T-cell (primary cell): Measurements from ENCODE around the gene LGMN. TPM values are rescaled to one million over a fixed set of nuclear protein-coding genes. Genes with fewer than 3 reads are reported as not detected.

Experiments used
- ATAC-seq, 4 experiments: fragments of 200-7000 bp in 3 of 4; fragments of 150-1000 bp in 1 of 4; cut with Tn5 transposase; replicated peaks in 1 of 4; 1 replicate in 3 of 4; 2 replicates in 1 of 4; pipeline ENCODE4 v1.10.0; 2021; ENCODE audit warnings: moderate library complexity in 3 of 4, mild to moderate bottlenecking in 2 of 4, moderate number of reproducible peaks in 1 of 4
- CTCF ChIA-PET, 2 donors: fragments of 300-600 bp; sonication (Branson Sonifier 250); formaldehyde crosslinking; loops; one replicate each; lab custom pipeline; 2022; ENCODE audit warnings: antibody characterized with exemption in 2 of 2; lab: Charles Lee
- POLR2A ChIA-PET, 2 donors: fragments of 300-600 bp; sonication (Branson Sonifier 250); formaldehyde crosslinking; loops; one replicate each; lab custom pipeline; 2022; ENCODE audit warnings: antibody characterized with exemption in 2 of 2; lab: Charles Lee
- DNase-seq, 35 experiments: peaks; one replicate each; pipeline versions ENCODE4 v3.0.0 to v3.0.0-alpha.2; 2013 to 2023
- H3K27ac ChIP-seq: one replicate; pipeline ENCODE4 v1.5.1; 2013; ENCODE audit warnings: low read length
- H3K27me3 ChIP-seq, 2 experiments: replicated peaks in 1 of 2; 1 replicate in 1 of 2; 2 replicates in 1 of 2; pipeline versions ENCODE4 v1.6.1 to v1.7.0; 2013; ENCODE audit warnings: low read length in 1 of 2, mixed read lengths in 1 of 2; ENCODE audit not compliant: control insufficient read depth in 2 of 2, insufficient read depth in 2 of 2; ENCODE audit errors: extremely low read depth in 1 of 2
- H3K36me3 ChIP-seq, 2 donors: 1 replicate in 1 of 2; 2 replicates in 1 of 2; pipeline versions ENCODE4 v1.6.1 to v1.7.0; 2013; ENCODE audit warnings: low read length in 1 of 2; ENCODE audit not compliant: control insufficient read depth in 2 of 2, insufficient read depth in 1 of 2; ENCODE audit errors: extremely low read depth in 1 of 2
- H3K4me1 ChIP-seq, 2 experiments: 1 replicate in 1 of 2; 2 replicates in 1 of 2; pipeline versions ENCODE4 v1.6.1 to v1.7.0; 2013; ENCODE audit warnings: low read length in 2 of 2, mixed read lengths in 1 of 2; ENCODE audit not compliant: insufficient read depth in 2 of 2, control insufficient read depth in 1 of 2; ENCODE audit errors: extremely low read depth in 1 of 2
- H3K4me3 ChIP-seq, 2 donors: 1 replicate in 1 of 2; 2 replicates in 1 of 2; pipeline versions ENCODE4 v1.5.1 to v1.7.0; 2013; ENCODE audit warnings: mild to moderate bottlenecking in 2 of 2, low read length in 1 of 2, moderate library complexity in 1 of 2; ENCODE audit not compliant: control insufficient read depth in 1 of 2; ENCODE audit errors: extremely low read depth in 1 of 2
- H3K9me3 ChIP-seq: 2 replicates; pipeline ENCODE4 v1.7.0; 2013
- H3K27ac Mint-ChIP-seq, 2 donors: one replicate each; pipeline ENCODE4 v1.8.0; 2020 to 2021; ENCODE audit warnings: mild to moderate bottlenecking in 2 of 2, mixed read lengths in 2 of 2
- H3K27me3 Mint-ChIP-seq, 2 donors: one replicate each; pipeline ENCODE4 v1.8.0; 2021 to 2022; ENCODE audit warnings: mixed read lengths in 2 of 2
- H3K36me3 Mint-ChIP-seq: one replicate; pipeline ENCODE4 v1.8.0; 2021; ENCODE audit warnings: mixed read lengths
- H3K4me1 Mint-ChIP-seq, 3 donors: one replicate each; pipeline ENCODE4 v1.8.0; 2020 to 2022; ENCODE audit warnings: mixed read lengths in 3 of 3, mild to moderate bottlenecking in 1 of 3
- H3K4me3 Mint-ChIP-seq, 3 donors: one replicate each; pipeline ENCODE4 v1.8.0; 2020 to 2022; ENCODE audit warnings: mild to moderate bottlenecking in 3 of 3, mixed read lengths in 3 of 3, moderate library complexity in 3 of 3
- H3K9me3 Mint-ChIP-seq, 3 donors: one replicate each; pipeline ENCODE4 v1.8.0; 2020 to 2022; ENCODE audit warnings: mixed read lengths in 3 of 3
- WGBS: methylation state at CpG from one replicate; pipeline ENCODE4 v1.1.5; 2013; ENCODE audit warnings: missing lambda C conversion rate; ENCODE audit not compliant: insufficient coverage; 5-methylcytosine and 5-hydroxymethylcytosine counted together
- total RNA-seq, 35 experiments: library from RNA in 6 of 35; stranded (reverse) in 6 of 35; fragments of 120-200 nt in 1 of 35; gene quantifications; one replicate each; pipeline versions ENCODE4 v1.2.1 to v1.2.4 and lab custom pipeline; 2013 to 2026

Gene LGMN
- total RNA-seq, 5 donors from 2014 or later (not counting 1 experiment from before 2014, with no cell fraction given): 6.1 to 11.1 (median 8.8) TPM

DNA sequence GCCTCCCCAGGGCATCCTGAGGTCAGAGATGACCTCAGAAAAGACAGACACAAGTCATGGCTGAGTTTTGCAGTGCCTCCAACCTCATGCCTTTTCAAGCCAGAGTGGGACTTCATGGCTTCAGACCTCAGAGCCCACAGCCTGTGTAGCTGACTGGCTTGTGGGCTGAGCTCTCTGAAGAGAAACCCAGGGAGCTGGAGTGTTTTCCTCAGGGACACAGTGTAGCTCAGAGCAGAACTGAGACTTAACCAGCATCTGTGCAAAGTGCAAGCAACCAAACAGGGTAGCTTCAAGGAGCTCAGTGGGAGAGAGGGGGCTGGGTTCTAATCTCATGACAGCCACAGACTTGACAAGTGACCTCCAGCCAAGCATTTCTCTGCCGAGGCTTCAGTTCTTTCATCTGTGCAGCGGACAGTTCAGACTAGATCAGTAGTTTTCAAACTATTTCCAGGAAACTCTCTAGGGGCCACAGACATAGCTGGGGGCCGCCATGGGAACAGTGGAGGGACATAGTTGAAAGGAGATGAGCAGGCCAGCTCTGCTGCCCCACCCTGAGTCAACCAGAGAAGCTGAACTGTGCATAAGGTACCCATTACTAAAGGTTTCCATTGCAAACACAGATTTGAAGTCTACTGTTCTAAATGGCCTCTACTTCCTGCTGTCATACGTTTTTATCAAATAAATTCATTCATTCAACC, 80.0 kb downstream of the LGMN start:
- Mint-ChIP-seq H3K36me3 (peaks cover 41% of the 10 kb centered on the region), H3K27ac (peak overlapping the region; percentile 77 to 83), H3K4me3 (no peak overlapping the region), H3K4me1 (peaks cover 69 to 88% (median 87%) of the 10 kb centered on the region in 3 donors), H3K27me3 (no peaks in the 10 kb centered on the region), H3K9me3 (no peaks in the 10 kb centered on the region)
- Histone ChIP-seq H3K27me3 (no peaks in the 10 kb centered on the region), H3K9me3 (no peaks in the 10 kb centered on the region), H3K4me1 (peaks cover 0 to 38% of the 10 kb centered on the region in 2 experiments), H3K36me3 (peaks cover 4 to 70% of the 10 kb centered on the region in 2 donors), H3K4me3 (no peak overlapping the region), H3K27ac (no peak overlapping the region)
- ATAC-seq: peak in 3 of 4 experiments; percentile 15 to 32 (median 24)
- 30% methylated on average over 3 of the region's 4 CpGs for WGBS
- ChIA-PET POLR2A (no interaction called here), CTCF (interaction anchor here in 1 of 2 donors (1.6 kb wide), 1 partner anchor 12 kb away, joined by 3 read pairs; no protein-coding TSS in a partner anchor)
- no peak for DNase-seq

DNA sequence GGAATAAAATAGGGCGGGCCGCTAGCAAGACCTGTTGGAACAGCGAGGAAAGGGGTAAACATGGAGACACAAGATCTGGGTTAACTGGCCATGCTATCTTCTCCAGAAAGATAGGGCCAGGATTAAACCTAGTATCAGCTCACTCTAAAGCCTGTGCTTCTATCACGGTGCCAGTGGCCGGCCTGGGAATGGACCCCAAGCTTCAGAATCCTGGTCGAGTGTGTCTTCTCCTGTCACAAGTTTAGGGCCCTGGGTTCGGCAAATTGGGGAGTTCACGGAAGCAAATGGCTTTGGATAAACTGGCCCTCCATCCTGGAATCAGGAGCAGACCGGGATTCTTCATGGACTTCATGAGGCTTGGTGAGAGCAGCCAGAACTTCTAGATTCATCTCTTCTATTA, 82.2 kb downstream of the LGMN start:
- Histone ChIP-seq H3K4me1 (peaks cover 0 to 53% of the 10 kb centered on the region in 2 experiments), H3K9me3 (no peaks in the 10 kb centered on the region), H3K36me3 (peaks cover 8 to 76% of the 10 kb centered on the region in 2 donors), H3K4me3 (no peak overlapping the region), H3K27me3 (no peaks in the 10 kb centered on the region), H3K27ac (peak overlapping the region; percentile 37)
- Mint-ChIP-seq H3K27ac (peak overlapping the region; percentile 83 to 89), H3K27me3 (no peaks in the 10 kb centered on the region), H3K4me3 (peak overlapping the region in 2 of 3 donors; percentile 27 to 34), H3K9me3 (no peaks in the 10 kb centered on the region), H3K36me3 (peaks cover 52% of the 10 kb centered on the region), H3K4me1 (peaks cover 82 to 90% (median 89%) of the 10 kb centered on the region in 3 donors)
- CTCF ChIA-PET: no interaction called here
- 92% methylated on average over 8 of the region's 9 CpGs for WGBS
- DNase-seq (no peak), ATAC-seq (no peak)
- POLR2A ChIA-PET: interaction anchor here in 1 of 2 donors (0.6 kb wide), 1 partner anchor 33 kb away, joined by 3 read pairs; no protein-coding TSS in a partner anchor

DNA sequence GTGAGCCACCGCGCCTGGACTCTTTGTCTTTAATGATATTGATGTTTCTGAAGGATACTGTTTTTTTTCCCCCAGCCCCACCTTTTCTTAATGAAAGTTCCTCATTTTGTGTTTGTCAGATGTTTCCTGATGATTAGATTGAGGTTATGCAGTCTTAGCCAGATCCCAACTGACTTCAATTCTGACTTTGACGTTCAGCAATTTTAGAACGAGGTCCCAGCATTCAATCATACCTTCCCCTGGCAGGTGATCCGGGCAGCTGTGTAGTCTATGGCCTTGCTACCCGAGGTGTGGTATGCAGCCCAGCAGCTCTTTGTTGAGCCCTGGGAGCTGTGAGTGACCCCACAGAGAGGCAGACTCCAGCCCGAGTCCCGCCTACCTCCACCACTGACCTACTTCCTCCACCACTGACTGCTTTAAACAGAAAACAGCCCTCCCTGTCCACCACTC, 82.7 kb downstream of the LGMN start:
- Histone ChIP-seq H3K9me3 (no peaks in the 10 kb centered on the region), H3K36me3 (peaks cover 11 to 82% of the 10 kb centered on the region in 2 donors), H3K4me1 (peaks cover 0 to 58% of the 10 kb centered on the region in 2 experiments), H3K27me3 (no peaks in the 10 kb centered on the region), H3K4me3 (no peak overlapping the region), H3K27ac (peak overlapping the region; percentile 37)
- Mint-ChIP-seq H3K9me3 (no peaks in the 10 kb centered on the region), H3K4me3 (peak overlapping the region in 2 of 3 donors; percentile 27 to 34), H3K4me1 (peaks cover 81 to 90% (median 88%) of the 10 kb centered on the region in 3 donors), H3K27ac (peak overlapping the region; percentile 83 to 89), H3K27me3 (no peaks in the 10 kb centered on the region), H3K36me3 (peaks cover 58% of the 10 kb centered on the region)
- no peak for DNase-seq
- ATAC-seq: no peak
- 42% methylated on average over 5 of the region's 8 CpGs for WGBS
- ChIA-PET CTCF (no interaction called here), POLR2A (interaction anchor here in 1 of 2 donors (0.6 kb wide), 1 partner anchor 32 kb away, joined by 3 read pairs; no protein-coding TSS in a partner anchor)

DNA sequence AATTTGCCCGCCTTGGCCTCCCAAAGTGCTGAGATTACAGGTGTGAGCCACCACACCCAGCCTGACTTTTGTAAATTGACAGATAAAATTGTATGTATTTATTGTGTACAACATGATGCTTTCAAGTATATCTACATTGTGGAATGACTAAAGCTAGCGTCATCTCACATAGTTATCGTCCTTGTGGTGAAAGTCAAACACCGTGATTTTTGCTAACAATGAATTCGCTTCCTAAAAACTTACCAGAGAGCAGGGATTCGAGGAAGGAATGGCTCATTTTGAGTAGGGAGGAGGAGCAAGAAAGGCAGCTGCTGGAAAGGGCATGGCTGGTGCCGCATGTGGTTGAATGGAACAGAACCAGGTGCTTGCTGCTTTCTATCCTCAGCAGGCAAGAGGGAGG, 85.4 kb downstream of the LGMN start:
- no peaks in the 10 kb centered on the region for H3K9me3 Mint-ChIP-seq
- H3K27me3 Mint-ChIP-seq: no peaks in the 10 kb centered on the region
- Histone ChIP-seq H3K36me3 (peaks cover 19 to 87% of the 10 kb centered on the region in 2 donors), H3K4me3 (no peak overlapping the region), H3K4me1 (peaks cover 9 to 68% of the 10 kb centered on the region in 2 experiments), H3K27ac (no peak overlapping the region), H3K9me3 (no peaks in the 10 kb centered on the region), H3K27me3 (no peaks in the 10 kb centered on the region)
- peaks cover 73% of the 10 kb centered on the region for H3K36me3 Mint-ChIP-seq
- peaks cover 80 to 90% (median 88%) of the 10 kb centered on the region in 3 donors for H3K4me1 Mint-ChIP-seq
- ATAC-seq (no peak), DNase-seq (no peak)
- CTCF ChIA-PET: interaction anchor here in 1 of 2 donors (0.6 kb wide), 1 partner anchor 525 kb away, joined by 3 read pairs; no protein-coding TSS in a partner anchor
- peak overlapping the region in 1 of 2 donors; percentile 63 for H3K27ac Mint-ChIP-seq
- POLR2A ChIA-PET: interaction anchor here in 1 of 2 donors (0.6 to 0.7 kb wide), 2 partner anchors 13 to 608 kb away, joined by 3 to 8 read pairs; no protein-coding TSS in a partner anchor
- no peak overlapping the region for H3K4me3 Mint-ChIP-seq
- WGBS: 98% methylated on average over 7 of the region's 7 CpGs

DNA sequence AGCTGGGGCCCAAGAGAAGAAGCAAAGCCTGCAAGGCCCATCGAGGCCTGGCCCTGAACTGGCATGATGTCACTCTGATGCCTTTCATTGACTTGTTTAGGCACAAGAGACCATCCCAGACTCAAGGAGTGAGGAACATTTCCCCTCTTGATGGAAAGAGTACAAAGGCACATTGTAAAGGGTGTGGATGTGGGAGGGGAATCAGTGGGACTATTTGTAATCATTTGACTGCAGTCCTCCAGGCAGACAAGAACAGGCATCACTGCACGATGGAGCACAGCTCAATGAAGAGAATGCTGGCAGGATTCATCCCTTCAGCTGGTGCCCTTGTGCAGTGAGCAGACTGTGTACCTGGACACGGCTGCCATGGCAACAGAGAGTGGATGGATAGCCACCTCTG, 87.9 kb downstream of the LGMN start:
- no peak overlapping the region for H3K4me3 Mint-ChIP-seq
- Histone ChIP-seq H3K4me3 (no peak overlapping the region), H3K36me3 (peaks cover 20 to 86% of the 10 kb centered on the region in 2 donors), H3K27ac (no peak overlapping the region), H3K9me3 (no peaks in the 10 kb centered on the region), H3K27me3 (no peaks in the 10 kb centered on the region), H3K4me1 (peaks cover 21 to 75% of the 10 kb centered on the region in 2 experiments)
- WGBS: 91% methylated on average over 3 of the region's 3 CpGs
- H3K4me1 Mint-ChIP-seq: peaks cover 87 to 92% (median 89%) of the 10 kb centered on the region in 3 donors
- CTCF ChIA-PET: no interaction called here
- POLR2A ChIA-PET: no interaction called here
- H3K27me3 Mint-ChIP-seq: no peaks in the 10 kb centered on the region
- no peaks in the 10 kb centered on the region for H3K9me3 Mint-ChIP-seq
- peak overlapping the region; percentile 89 to 93 for H3K27ac Mint-ChIP-seq
- H3K36me3 Mint-ChIP-seq: peaks cover 73% of the 10 kb centered on the region
- ATAC-seq (no peak), DNase-seq (no peak)

DNA sequence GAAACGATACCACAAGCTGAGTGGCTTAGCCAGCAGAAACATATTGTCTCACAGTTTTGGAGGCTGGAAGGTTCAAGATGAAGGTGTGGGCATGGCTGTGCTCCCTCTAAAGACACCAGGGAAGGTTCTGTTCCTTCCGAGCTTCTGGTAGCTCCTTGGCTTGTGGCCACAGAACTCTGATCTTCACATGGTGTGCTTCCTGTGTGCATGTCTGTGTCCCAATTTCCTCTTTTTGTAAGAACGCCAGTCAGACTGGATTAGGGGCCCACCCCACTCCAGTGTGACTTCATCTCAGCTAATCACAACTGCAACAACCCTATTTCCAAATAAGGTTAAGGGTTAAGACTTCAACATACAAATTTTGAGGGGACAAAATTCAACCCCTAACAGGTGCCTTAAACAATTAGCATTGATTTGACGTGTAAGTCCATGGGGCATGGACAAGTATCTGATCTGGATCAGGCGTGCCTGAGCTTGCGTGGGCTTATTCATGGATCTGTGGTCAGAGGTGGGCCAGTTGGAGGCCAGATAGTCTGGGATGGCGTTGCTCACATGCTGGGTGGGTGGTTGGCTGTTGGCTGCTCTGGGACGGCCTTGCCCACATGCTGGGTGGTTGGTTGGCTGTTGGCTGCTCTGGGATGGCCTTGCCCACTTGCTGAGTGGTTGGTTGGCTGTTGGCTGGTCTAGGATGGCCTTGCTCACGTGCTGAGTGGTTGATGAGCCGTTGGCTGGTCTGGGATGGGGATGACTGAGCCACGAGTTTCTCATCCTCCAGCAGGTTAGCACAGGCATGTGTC, 88.5 kb downstream of the LGMN start:
- DNase-seq (no peak), ATAC-seq (peak in 1 of 4 experiments; percentile 8)
- Histone ChIP-seq H3K4me3 (no peak overlapping the region), H3K4me1 (peaks cover 23 to 81% of the 10 kb centered on the region in 2 experiments), H3K27me3 (no peaks in the 10 kb centered on the region), H3K36me3 (peaks cover 23 to 84% of the 10 kb centered on the region in 2 donors), H3K9me3 (no peaks in the 10 kb centered on the region), H3K27ac (peak overlapping the region; percentile 35)
- peaks cover 87 to 93% (median 91%) of the 10 kb centered on the region in 3 donors for H3K4me1 Mint-ChIP-seq
- H3K36me3 Mint-ChIP-seq: peaks cover 77% of the 10 kb centered on the region
- no peaks in the 10 kb centered on the region for H3K27me3 Mint-ChIP-seq
- CTCF ChIA-PET: no interaction called here
- POLR2A ChIA-PET: no interaction called here
- H3K9me3 Mint-ChIP-seq: no peaks in the 10 kb centered on the region
- WGBS: 91% methylated on average over 6 of the region's 11 CpGs
- peak overlapping the region; percentile 89 to 93 for H3K27ac Mint-ChIP-seq
- peak overlapping the region in 1 of 3 donors; percentile 99 for H3K4me3 Mint-ChIP-seq
